Uterus (tissue), 2 donors: ENCODE results near the gene TTC34.

Source experiments
- POLR2A ChIP-seq, 2 donors: fragments of 450-650 bp; IDR thresholded peaks; one replicate each; pipeline ENCODE4 v1.6.1; 2016; ENCODE audit warnings: antibody characterized with exemption in 2 of 2, mild to moderate bottlenecking in 1 of 2, moderate library complexity in 1 of 2
- TF ChIP-seq, protein P1 (sequence below), 4 experiments: fragments of 200-600 bp in 2 of 4; fragments of 450-650 bp in 2 of 4; sonication (generic) in 2 of 4; IDR thresholded peaks; one replicate each; pipeline ENCODE4 v1.5.1; 2016 to 2019; ENCODE audit warnings: antibody characterized with exemption in 4 of 4, mild to moderate bottlenecking in 2 of 4, moderate library complexity in 1 of 4

DNA sequence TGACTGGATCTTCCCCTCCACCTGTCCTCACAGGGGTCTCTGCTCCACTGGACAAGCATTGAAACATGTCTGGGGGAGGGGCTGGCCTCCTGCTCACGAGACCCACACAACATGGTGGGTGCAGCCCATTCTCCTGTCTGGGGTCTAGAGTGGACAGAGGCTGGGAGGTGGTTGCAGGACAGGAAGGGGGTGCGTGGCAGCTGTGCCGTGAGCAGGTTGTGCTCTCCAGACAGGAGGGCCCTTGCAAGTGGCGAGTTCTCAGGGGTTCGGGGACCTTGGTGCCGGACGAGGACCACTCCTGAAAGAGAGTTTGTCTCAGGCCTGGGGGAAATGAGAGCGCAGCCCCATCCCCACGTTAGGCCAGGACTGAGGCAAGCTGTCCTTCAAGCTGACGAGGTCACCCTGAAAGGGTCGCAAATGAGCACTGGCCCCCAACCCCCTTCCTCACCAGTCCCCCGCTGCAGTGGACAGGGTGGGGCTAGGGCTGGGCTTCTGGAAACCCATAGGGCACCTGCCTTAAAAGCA is 21.2 kb upstream of the TTC34 start:
- TF ChIP-seq, protein P1, sequence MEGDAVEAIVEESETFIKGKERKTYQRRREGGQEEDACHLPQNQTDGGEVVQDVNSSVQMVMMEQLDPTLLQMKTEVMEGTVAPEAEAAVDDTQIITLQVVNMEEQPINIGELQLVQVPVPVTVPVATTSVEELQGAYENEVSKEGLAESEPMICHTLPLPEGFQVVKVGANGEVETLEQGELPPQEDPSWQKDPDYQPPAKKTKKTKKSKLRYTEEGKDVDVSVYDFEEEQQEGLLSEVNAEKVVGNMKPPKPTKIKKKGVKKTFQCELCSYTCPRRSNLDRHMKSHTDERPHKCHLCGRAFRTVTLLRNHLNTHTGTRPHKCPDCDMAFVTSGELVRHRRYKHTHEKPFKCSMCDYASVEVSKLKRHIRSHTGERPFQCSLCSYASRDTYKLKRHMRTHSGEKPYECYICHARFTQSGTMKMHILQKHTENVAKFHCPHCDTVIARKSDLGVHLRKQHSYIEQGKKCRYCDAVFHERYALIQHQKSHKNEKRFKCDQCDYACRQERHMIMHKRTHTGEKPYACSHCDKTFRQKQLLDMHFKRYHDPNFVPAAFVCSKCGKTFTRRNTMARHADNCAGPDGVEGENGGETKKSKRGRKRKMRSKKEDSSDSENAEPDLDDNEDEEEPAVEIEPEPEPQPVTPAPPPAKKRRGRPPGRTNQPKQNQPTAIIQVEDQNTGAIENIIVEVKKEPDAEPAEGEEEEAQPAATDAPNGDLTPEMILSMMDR (IDR thresholded peaks at IDR 0.05), result no peak
- TF ChIP-seq POLR2A (IDR thresholded peaks at IDR 0.05), result no peak
